Stimulated activated CD4-positive, alpha-beta T cell treated with anti-CD3 and anti-CD28 coated beads, Interleukin-1b, Interleukin-23, amount 100 ng/mL, for 48 hours (primary cell): Measurements from ENCODE around the gene EVX2.
A peak's percentile ranks its signal among the peaks of the same experiment; 100 is the strongest.

Experiments
- DNase-seq: peaks from one replicate; pipeline ENCODE4 v3.0.0-alpha.2; 2020

Gene EVX2

GRCh38 chr2:176081837-176082524 is 1.8 kb downstream of the EVX2 start:
- DNase-seq: no peak

- DNase-seq: no peak
Measured at GRCh38 chr2:176081376-176081836, 2.4 kb downstream of the EVX2 start.

- DNase-seq: no peak
Measured at GRCh38 chr2:176080540-176081375, 3.0 kb downstream of the EVX2 start.

- peak; percentile 17 for DNase-seq
Measured at GRCh38 chr2:176079831-176080539, 3.8 kb downstream of the EVX2 start.

GRCh38 chr2:176079285-176079830 is 4.4 kb downstream of the EVX2 start:
- no peak for DNase-seq

GRCh38 chr2:176078541-176079284 is 5.0 kb downstream of the EVX2 start:
- DNase-seq: no peak

- DNase-seq: no peak
Measured at GRCh38 chr2:176076796-176077195, 7.0 kb downstream of the EVX2 start.

GRCh38 chr2:176076063-176076462 is 7.7 kb downstream of the EVX2 start:
- no peak for DNase-seq

GRCh38 chr2:176075481-176075880 is 8.3 kb downstream of the EVX2 start:
- DNase-seq: no peak

GRCh38 chr2:176074919-176075425 is 8.8 kb downstream of the EVX2 start:
- DNase-seq: no peak

- DNase-seq: no peak
Measured at GRCh38 chr2:176072951-176073904, 10.5 kb downstream of the EVX2 start.

GRCh38 chr2:176072292-176072669 is 11.5 kb downstream of the EVX2 start:
- no peak for DNase-seq

- no peak for DNase-seq
Measured at GRCh38 chr2:176071330-176072291, 12.2 kb downstream of the EVX2 start.

GRCh38 chr2:176068419-176068832 is 15.3 kb downstream of the EVX2 start:
- DNase-seq: no peak

GRCh38 chr2:176067589-176068418 is 16.0 kb downstream of the EVX2 start:
- DNase-seq: no peak

GRCh38 chr2:176066645-176067588 is 16.8 kb downstream of the EVX2 start:
- DNase-seq: no peak

- no peak for DNase-seq
Measured at GRCh38 chr2:176063958-176064357, 19.8 kb downstream of the EVX2 start.

GRCh38 chr2:176056406-176056805 is 27.4 kb downstream of the EVX2 start:
- no peak for DNase-seq
